KMS-11 (cell line): ENCODE data around the gene GLP2R.

Experiments
- H2AFZ ChIP-seq: fragments of 200-600 bp; sonication (generic); 2 replicates; pipeline ENCODE4 v1.6.1; 2016; ENCODE audit warnings: antibody characterized with exemption, mixed run types, low read depth
- H3K27ac ChIP-seq: fragments of 200-600 bp; sonication (generic); 2 replicates; pipeline ENCODE4 v1.6.1; 2016; ENCODE audit warnings: mild to moderate bottlenecking, mixed run types
- H3K27me3 ChIP-seq: fragments of 200-600 bp; sonication (generic); 2 replicates; pipeline ENCODE4 v1.6.1; 2017; ENCODE audit warnings: mild to moderate bottlenecking, low read depth, mixed run types, moderate library complexity; ENCODE audit not compliant: insufficient read depth
- H3K36me3 ChIP-seq: fragments of 200-600 bp; sonication (generic); 2 replicates; pipeline ENCODE4 v1.6.1; 2017; ENCODE audit warnings: mild to moderate bottlenecking, mixed run types; ENCODE audit not compliant: insufficient read depth
- H3K4me1 ChIP-seq: fragments of 200-600 bp; sonication (generic); 2 replicates; pipeline ENCODE4 v1.6.1; 2016; ENCODE audit warnings: mild to moderate bottlenecking, low read depth, mixed run types; ENCODE audit not compliant: poor library complexity, severe bottlenecking
- H3K4me2 ChIP-seq: fragments of 200-600 bp; sonication (generic); 2 replicates; pipeline ENCODE4 v1.7.0; 2016; ENCODE audit warnings: mild to moderate bottlenecking, mixed run types
- H3K4me3 ChIP-seq: fragments of 200-600 bp; sonication (generic); IDR thresholded peaks from 2 replicates; pipeline ENCODE4 v1.6.1; 2017; ENCODE audit warnings: low read depth, low read length, mixed read lengths; ENCODE audit not compliant: insufficient read depth
- H3K79me2 ChIP-seq: fragments of 200-600 bp; sonication (generic); 2 replicates; pipeline ENCODE4 v1.6.1; 2016; ENCODE audit warnings: low read depth, mixed run types; ENCODE audit not compliant: insufficient read depth
- H3K9ac ChIP-seq: fragments of 200-600 bp; sonication (generic); 2 replicates; pipeline ENCODE4 v1.6.1; 2016; ENCODE audit warnings: mild to moderate bottlenecking, mixed run types
- H4K20me1 ChIP-seq: fragments of 200-600 bp; sonication (generic); 2 replicates; pipeline ENCODE4 v1.6.1; 2016; ENCODE audit warnings: mild to moderate bottlenecking, mixed run types; ENCODE audit not compliant: insufficient read depth
- CTCF ChIP-seq: fragments of 200-600 bp; sonication (generic); conservative IDR thresholded peaks from 2 replicates; pipeline ENCODE4 v1.6.1; 2017; ENCODE audit warnings: low read depth, mild to moderate bottlenecking, antibody characterized with exemption, low read length, moderate library complexity, mixed read lengths

Gene GLP2R

GRCh38 chr17:9938764-9939163, 113.0 kb downstream of the GLP2R start:
- Histone ChIP-seq H3K36me3 (no peaks in the 10 kb centered on the region), H3K27me3 (no peaks in the 10 kb centered on the region), H3K4me1 (no peaks in the 10 kb centered on the region), H3K4me2 (no peak overlapping the region), H4K20me1 (no peaks in the 10 kb centered on the region), H3K27ac (no peak overlapping the region), H3K4me3 (no peak overlapping the region), H3K79me2 (no peaks in the 10 kb centered on the region), H2AFZ (no peak overlapping the region), H3K9ac (no peak overlapping the region)
- no peak for TF ChIP-seq CTCF

GRCh38 chr17:9940841-9941240, 115.1 kb downstream of the GLP2R start:
- no peaks in the 10 kb centered on the region for H3K79me2 ChIP-seq
- H3K36me3 ChIP-seq, result no peaks in the 10 kb centered on the region
- no peak overlapping the region for H3K4me3 ChIP-seq
- no peaks in the 10 kb centered on the region for H3K4me1 ChIP-seq
- no peak overlapping the region for H3K9ac ChIP-seq
- TF ChIP-seq CTCF, result no peak
- H3K4me2 ChIP-seq, result no peak overlapping the region
- no peak overlapping the region for H3K27ac ChIP-seq
- H2AFZ ChIP-seq, result no peak overlapping the region
- H3K27me3 ChIP-seq, result no peaks in the 10 kb centered on the region
- H4K20me1 ChIP-seq, result no peaks in the 10 kb centered on the region

- H4K20me1 ChIP-seq, result no peaks in the 10 kb centered on the region
- H3K27ac ChIP-seq, result no peak overlapping the region
- no peaks in the 10 kb centered on the region for H3K27me3 ChIP-seq
- no peak for TF ChIP-seq CTCF
- H3K36me3 ChIP-seq, result no peaks in the 10 kb centered on the region
- no peak overlapping the region for H3K9ac ChIP-seq
- no peak overlapping the region for H3K4me2 ChIP-seq
- no peak overlapping the region for H3K4me3 ChIP-seq
- no peak overlapping the region for H2AFZ ChIP-seq
- no peaks in the 10 kb centered on the region for H3K79me2 ChIP-seq
- no peaks in the 10 kb centered on the region for H3K4me1 ChIP-seq
Observed at GRCh38 chr17:9941305-9941704, 115.6 kb downstream of the GLP2R start.
